GM12892 (cell line): Measurements from ENCODE around the gene PTPRB.

Experiments used
- POLR2A ChIP-seq: IDR thresholded peaks from 2 replicates; pipeline ENCODE4 v1.6.1; 2011; ENCODE audit warnings: low read depth, low read length, control low read depth
- POLR2AphosphoS5 ChIP-seq: IDR thresholded peaks from 2 replicates; pipeline ENCODE4 v1.6.1; 2011; ENCODE audit warnings: low read depth, low read length, control low read depth
- TAF1 ChIP-seq: IDR thresholded peaks from 2 replicates; pipeline ENCODE4 v1.6.1; 2011; ENCODE audit warnings: low read depth, mild to moderate bottlenecking, control low read depth, low read length, borderline replicate concordance

DNA sequence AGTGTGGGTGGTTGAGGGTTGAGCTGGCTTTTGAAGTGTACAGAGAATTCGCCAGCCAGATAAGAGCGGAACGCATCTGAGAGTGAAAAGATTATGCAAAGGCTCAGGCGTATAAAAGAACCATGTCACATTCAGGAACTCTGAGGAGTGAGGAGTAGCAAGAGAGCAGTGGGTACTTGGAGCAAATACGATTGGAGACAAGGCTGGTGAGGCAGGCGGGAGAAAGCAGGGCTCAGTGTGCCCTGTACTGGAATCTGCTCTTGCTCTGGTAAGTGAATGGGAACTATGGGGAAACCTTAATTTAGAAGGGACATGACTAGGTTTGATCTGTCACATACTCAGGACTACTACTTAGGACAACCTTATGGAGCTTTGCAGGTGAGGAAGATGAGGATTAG lies 87.0 kb downstream of the PTPRB start:
- TF ChIP-seq POLR2AphosphoS5 (no peak), POLR2A (no peak), TAF1 (no peak)
